SHP77 (cell line): ENCODE measurements around the gene RNASEL.
"Not testable (repeated sequence)": the region's sequence is repeated elsewhere in the genome, so short reads cannot be mapped to it uniquely, and the experiment has no call there.

Experiments used
- DNase-seq, 2 experiments: peaks; one replicate each; lab custom pipeline; 2025; lab: John Stamatoyannopoulos, UW

The RNASEL gene

GRCh38 chr1:182563095-182563494 lies 26.0 kb downstream of the RNASEL start:
- DNase-seq, result no peak

- DNase-seq, result no peak
These were observed 27.6 kb downstream of the RNASEL start for GRCh38 chr1:182561456-182561855.

GRCh38 chr1:182560392-182560984 lies 28.6 kb downstream of the RNASEL start:
- DNase-seq, result no peak

GRCh38 chr1:182556279-182556678 lies 32.8 kb downstream of the RNASEL start:
- DNase-seq, result no peak

- DNase-seq, result no peak
These were observed 33.6 kb downstream of the RNASEL start for GRCh38 chr1:182555493-182555892.

GRCh38 chr1:182552527-182552926 lies 36.5 kb downstream of the RNASEL start:
- DNase-seq, result no peak

GRCh38 chr1:182549811-182550210 lies 39.2 kb downstream of the RNASEL start:
- no peak for DNase-seq

GRCh38 chr1:182549346-182549745 lies 39.7 kb downstream of the RNASEL start:
- no peak for DNase-seq

- DNase-seq, result no peak
These were observed 55.2 kb downstream of the RNASEL start for GRCh38 chr1:182533896-182534295.

GRCh38 chr1:182528206-182528605 lies 60.9 kb downstream of the RNASEL start:
- DNase-seq, result not testable (repeated sequence)

- no peak for DNase-seq
These were observed 61.4 kb downstream of the RNASEL start for GRCh38 chr1:182527680-182528079.

- DNase-seq, result no peak
These were observed 63.7 kb downstream of the RNASEL start for GRCh38 chr1:182525342-182525741.
